Endothelial cell of umbilical vein (primary cell): Measurements from ENCODE around the gene GOLGA3.

Source experiments
- CTCF ChIP-seq, 2 donors: IDR thresholded peaks; 1 replicate in 1 of 2; 2 replicates in 1 of 2; pipeline ENCODE4 v1.5.1; 2011; ENCODE audit warnings: low read length in 2 of 2, mild to moderate bottlenecking in 2 of 2, moderate library complexity in 2 of 2, control low read depth in 1 of 2, inconsistent platforms in 1 of 2, low read depth in 1 of 2; ENCODE audit not compliant: insufficient read depth in 1 of 2; ENCODE audit errors: extremely low read depth in 1 of 2
- GATA2 ChIP-seq: IDR thresholded peaks from 2 replicates; pipeline ENCODE4 v1.7.0; 2011; ENCODE audit warnings: low read depth, mild to moderate bottlenecking, moderate library complexity, mixed read lengths, low read length; ENCODE audit not compliant: insufficient read length, insufficient read depth
- JUN ChIP-seq: IDR thresholded peaks from 2 replicates; pipeline ENCODE4 v1.6.1; 2011; ENCODE audit warnings: borderline replicate concordance, low read depth; ENCODE audit not compliant: insufficient read length, insufficient read depth
- POLR2A ChIP-seq: IDR thresholded peaks from 2 replicates; pipeline ENCODE4 v1.6.1; 2012; ENCODE audit warnings: low read depth, mild to moderate bottlenecking, control low read depth, low read length
- TF ChIP-seq, protein P1 (sequence below): IDR thresholded peaks from 2 replicates; pipeline ENCODE4 v1.6.1; 2011; ENCODE audit not compliant: insufficient read depth, insufficient read length

DNA sequence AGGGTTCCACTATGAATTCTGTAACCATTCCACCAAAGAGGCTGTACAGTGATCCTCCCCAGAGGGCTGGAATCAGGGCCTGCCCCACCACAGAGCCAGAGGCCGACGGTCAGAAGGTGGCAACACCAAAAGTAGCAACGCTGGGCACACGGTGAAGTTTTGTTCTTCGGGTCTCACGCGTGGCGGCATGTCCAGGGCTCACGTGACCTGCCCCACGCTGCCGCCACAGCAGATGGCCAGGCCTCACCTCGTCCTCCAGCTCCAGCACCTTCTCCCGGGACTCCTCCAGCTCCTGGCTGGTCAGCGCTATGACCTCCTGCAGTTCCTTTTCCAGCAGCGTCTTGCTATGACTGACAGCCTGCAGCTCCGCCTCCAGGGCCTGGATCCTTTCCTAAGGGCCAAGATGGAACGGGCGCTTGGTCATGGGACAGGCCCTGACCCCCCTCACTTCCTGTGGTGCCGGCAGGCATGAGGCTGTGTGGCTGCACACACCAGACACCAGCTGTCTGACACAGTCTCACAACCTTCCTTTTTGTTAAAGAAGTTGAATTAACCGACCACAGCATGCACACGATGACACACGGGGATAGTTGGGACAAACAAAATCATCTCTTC, 44.6 kb downstream of the GOLGA3 start:
- TF ChIP-seq GATA2 (no peak), CTCF (IDR thresholded peaks at IDR 0.05; ENCODE audit: extremely low read depth in 1 of 2, insufficient read depth in 1 of 2, low read depth in 1 of 2, low read length in 2 of 2) (no peak), POLR2A (no peak), JUN (no peak)
- TF ChIP-seq, protein P1, sequence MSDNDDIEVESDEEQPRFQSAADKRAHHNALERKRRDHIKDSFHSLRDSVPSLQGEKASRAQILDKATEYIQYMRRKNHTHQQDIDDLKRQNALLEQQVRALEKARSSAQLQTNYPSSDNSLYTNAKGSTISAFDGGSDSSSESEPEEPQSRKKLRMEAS: no peak
